GM13977 (cell line): ENCODE results near the gene ZNF185.
A peak's percentile ranks its signal among the peaks of the same experiment; 100 is the strongest.

Source experiments
- DNase-seq: peaks from one replicate; pipeline ENCODE4 v3.0.0; 2012; ENCODE audit warnings: low spot score
- in situ Hi-C: fragments of 300-500 bp; cut with MboI; formaldehyde crosslinking; loops from one replicate; pipeline ENCODE4 v1.12.0; 2022; ENCODE audit warnings: low sequenced_read_pairs, low pct_unique_long_range_greater_than_20kb, mixed read lengths, inconsistent platforms; ENCODE audit not compliant: unreplicated experiment
- TF ChIP-seq, protein P1 (sequence below): IDR thresholded peaks from 2 replicates; pipeline ENCODE4 v1.5.1; 2012; ENCODE audit warnings: mild to moderate bottlenecking, control low read depth; ENCODE audit not compliant: insufficient read depth; ENCODE audit errors: extremely low read depth, missing control alignments

Gene ZNF185

DNA sequence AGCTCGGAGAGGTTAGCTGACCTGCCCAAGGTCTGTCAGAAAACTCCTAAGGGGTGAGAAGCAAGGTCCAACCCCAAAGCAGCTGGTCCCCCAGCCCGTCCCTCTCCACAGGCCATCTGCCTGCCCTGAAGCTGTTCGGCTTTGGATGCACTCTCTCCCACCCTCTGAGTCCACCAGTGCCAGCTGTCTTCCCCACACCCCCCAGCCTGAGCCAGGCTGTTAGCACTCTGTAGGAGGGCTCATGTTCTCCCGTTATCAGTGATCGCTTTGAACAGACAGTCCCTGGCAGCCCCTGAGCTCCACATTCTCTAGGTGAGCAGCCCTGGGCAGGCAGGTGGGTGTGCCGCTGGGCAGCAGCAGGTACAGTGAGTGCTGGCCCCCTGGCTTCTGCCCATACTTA is 16.0 kb downstream of the ZNF185 start:
- no peak for DNase-seq
- TF ChIP-seq, protein P1, sequence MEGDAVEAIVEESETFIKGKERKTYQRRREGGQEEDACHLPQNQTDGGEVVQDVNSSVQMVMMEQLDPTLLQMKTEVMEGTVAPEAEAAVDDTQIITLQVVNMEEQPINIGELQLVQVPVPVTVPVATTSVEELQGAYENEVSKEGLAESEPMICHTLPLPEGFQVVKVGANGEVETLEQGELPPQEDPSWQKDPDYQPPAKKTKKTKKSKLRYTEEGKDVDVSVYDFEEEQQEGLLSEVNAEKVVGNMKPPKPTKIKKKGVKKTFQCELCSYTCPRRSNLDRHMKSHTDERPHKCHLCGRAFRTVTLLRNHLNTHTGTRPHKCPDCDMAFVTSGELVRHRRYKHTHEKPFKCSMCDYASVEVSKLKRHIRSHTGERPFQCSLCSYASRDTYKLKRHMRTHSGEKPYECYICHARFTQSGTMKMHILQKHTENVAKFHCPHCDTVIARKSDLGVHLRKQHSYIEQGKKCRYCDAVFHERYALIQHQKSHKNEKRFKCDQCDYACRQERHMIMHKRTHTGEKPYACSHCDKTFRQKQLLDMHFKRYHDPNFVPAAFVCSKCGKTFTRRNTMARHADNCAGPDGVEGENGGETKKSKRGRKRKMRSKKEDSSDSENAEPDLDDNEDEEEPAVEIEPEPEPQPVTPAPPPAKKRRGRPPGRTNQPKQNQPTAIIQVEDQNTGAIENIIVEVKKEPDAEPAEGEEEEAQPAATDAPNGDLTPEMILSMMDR: no peak
- in situ Hi-C loops: no loop called here

DNA sequence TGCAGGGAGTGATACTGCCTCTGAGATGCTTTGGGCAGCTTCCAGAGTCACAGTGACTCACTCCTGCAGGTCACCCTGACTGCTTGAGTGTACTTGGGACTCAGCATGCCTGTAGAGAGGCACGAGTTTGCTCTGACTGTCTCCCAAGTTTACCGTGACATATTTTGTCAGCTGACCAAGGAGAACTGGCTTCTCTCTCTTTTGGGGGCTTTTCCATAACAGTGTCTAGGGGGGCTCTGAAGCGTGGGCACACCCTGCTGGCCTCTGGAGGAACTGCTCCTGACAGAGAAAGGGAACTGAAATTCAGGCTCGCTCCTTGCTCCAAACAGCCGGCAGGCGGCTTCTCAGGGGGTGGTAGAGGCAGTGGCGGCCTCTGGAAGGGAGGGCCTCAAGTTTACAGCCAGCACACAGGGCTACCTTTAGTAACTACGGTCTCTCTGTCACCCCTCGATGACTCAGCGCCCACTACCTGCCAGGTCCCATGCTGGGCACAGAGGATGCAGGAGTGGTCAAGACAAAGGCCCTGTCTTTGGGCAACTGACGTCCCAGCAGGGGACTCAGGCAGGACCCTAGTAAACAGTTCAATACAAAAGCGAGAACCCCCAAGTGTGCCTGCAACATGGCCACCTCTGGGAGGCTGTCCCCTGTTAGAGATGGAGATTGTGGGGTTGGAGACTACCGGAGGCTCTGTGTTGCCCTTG is 17.8 kb downstream of the ZNF185 start:
- TF ChIP-seq, protein P1: peak; percentile 73
- DNase-seq: peak; percentile 77

DNA sequence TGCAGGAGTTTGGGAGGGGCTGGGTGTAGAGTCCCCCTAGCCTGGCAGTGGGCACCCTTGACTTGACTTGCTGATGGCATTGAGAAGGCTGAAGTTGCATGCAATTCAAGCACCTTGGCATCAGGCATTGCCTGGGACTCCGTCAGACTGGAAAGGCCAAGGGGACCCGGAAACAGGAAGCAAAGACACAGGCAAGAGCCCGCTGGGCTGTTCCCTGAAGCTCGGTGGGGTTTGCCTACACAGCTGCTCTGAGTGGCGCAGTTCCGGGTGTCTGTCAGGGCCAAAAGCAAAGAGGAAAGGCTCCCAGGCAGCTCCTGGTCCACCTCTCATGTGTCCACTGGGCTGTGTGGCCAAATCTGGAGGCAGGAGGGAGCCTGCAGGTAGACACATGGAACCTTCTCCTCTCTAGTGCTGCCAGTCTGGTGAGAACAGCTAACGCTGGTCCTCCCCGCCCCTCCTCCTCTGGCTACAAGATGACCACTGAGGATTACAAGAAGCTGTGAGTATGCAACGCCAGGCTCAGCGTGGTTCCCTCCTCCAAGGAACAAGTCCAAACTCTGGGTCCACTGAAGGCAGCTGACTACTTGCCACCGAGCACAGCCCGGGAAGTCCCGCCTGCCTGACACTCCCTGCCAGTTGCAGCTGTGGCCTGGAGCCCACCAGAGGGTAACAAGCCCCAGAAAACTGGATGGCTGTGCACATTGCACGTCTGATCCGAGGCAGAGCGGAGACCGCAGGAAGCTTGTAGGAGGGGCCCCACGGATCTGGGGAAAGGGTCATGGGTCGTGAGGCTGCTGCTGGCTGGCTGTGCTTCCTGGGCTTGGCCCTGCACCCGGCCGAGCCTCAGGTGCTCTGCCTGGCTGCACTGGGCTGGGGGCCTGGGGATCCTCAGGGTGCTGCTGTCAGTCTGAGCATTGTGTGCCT is 20.1 kb downstream of the ZNF185 start:
- TF ChIP-seq, protein P1: no peak
- DNase-seq: no peak

More for the DNA sequence above, 17.8 kb downstream of the ZNF185 start:
- in situ Hi-C loops: no loop called here

DNA sequence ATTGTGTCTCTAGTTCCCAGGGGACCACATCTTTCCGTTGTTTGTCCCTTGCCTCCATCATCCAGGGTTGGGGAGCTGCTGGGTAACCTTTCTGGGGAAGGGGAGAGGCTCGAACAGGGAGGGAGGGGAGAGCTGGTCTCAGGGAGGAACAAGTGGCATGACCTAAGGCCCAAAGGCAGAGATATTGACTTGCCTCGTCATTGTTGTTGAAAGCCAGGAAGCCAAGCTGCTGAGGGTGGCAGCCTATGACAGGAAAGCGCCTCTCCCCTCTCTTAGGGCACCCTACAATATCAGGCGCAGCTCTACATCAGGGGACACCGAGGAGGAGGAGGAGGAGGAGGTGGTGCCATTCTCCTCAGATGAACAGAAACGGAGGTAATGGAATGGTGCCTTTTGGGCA is 20.8 kb downstream of the ZNF185 start:
- in situ Hi-C loops: no loop called here
- TF ChIP-seq, protein P1: no peak
- DNase-seq: no peak

More for the DNA sequence above, 20.1 kb downstream of the ZNF185 start:
- in situ Hi-C loops: no loop called here

DNA sequence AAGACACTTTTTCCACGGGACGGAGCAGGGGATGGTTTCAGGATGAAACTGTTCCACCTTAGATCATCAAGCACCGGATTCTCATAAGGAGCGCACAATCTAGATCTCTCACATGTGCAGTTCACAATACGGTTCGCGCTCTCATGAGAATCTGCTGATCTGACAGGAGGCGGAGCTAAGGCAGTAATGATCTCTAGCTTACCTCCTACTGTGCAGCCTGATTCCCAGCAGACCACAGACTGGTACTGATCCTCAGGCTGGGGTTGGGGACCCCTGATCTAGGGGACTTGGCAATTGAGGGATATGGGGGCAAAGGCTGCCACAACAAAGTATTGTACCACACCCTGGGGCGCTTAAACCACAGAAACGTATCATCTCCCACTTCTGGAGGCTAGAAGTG is 25.7 kb downstream of the ZNF185 start:
- in situ Hi-C loops: no loop called here
- TF ChIP-seq, protein P1: no peak
- no peak for DNase-seq

DNA sequence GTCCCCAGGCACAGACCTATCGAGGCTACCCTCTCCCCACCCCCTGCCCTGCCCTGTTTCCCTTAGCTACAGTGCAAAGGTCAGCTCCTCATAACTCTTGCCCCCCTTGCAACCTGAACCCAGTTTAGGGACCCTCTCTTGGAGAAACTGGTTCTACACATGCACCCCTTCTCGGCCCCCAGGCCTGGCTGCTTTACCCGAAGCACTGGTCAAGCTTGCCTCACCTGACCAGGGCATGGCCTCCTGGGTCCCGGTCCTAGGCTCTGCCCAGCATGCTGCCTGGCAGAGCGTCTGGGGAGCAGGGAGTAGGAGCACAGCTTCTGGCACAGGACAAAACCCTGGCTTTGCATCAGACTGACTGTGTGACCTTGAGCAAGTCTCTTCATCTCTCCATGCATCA is 28.0 kb downstream of the ZNF185 start:
- in situ Hi-C loops: no loop called here
- DNase-seq: no peak
- TF ChIP-seq, protein P1: no peak
